T47D (cell line): ENCODE results near the gene TMEM203.
A peak's percentile ranks its signal among the peaks of the same experiment; 100 is the strongest.

ENCODE experiments used
- DNase-seq, 2 experiments: peaks; one replicate each; pipeline versions ENCODE4 v3.0.0 to v3.0.0-alpha.2; 2011 to 2012; ENCODE audit warnings: low read depth in 1 of 2, low spot score in 1 of 2
- JUND ChIP-seq: IDR thresholded peaks from 2 replicates; pipeline ENCODE4 v1.6.1; 2012; ENCODE audit warnings: low read depth
- in situ Hi-C: cut with HindIII; loops from 2 replicates; pipeline ENCODE4 v1.10.0; 2016; ENCODE audit warnings: low sequenced_read_pairs, low pct_unique_long_range_greater_than_20kb

TMEM203 gene

DNA sequence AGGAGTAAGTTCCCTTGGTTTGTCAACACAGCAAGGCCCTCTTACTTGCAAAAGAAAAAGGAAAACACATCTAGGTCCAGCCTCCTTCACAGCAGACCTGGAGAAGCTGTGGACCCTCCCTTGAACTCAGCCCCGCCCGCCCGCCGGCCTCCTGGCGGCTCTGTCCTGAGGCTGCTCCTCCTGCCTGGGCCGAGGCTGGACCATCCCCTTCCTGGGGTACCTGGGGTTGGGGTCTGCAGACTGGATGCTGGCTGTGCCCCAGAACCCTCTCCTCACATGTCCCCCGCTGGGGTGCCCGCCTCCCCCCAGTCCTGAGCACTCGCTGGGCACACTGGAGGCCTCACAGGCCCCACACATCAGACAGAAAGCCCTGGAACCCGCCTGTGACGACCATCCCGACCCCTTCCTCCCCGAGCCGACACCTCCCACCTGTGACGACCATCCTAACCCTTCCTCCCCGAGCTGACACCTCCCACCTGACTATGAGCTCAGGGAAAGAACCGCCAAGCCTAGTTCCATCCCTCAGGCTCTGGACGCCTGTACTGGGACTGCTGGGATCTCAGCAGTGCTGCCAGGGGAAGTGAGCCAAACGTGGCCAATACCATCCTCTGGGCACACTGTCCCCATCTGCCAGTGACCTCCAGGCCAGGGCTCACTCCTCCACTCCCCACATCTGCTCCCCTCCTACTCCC, 26.4 kb downstream of the TMEM203 start:
- no peak for TF ChIP-seq JUND
- DNase-seq, result no peak
- in situ Hi-C loops, result no loop called here

GRCh38 chr9:137178201-137178938, 27.1 kb downstream of the TMEM203 start:
- DNase-seq, result no peak
- no peak for TF ChIP-seq JUND
- in situ Hi-C loops, result no loop called here

DNA sequence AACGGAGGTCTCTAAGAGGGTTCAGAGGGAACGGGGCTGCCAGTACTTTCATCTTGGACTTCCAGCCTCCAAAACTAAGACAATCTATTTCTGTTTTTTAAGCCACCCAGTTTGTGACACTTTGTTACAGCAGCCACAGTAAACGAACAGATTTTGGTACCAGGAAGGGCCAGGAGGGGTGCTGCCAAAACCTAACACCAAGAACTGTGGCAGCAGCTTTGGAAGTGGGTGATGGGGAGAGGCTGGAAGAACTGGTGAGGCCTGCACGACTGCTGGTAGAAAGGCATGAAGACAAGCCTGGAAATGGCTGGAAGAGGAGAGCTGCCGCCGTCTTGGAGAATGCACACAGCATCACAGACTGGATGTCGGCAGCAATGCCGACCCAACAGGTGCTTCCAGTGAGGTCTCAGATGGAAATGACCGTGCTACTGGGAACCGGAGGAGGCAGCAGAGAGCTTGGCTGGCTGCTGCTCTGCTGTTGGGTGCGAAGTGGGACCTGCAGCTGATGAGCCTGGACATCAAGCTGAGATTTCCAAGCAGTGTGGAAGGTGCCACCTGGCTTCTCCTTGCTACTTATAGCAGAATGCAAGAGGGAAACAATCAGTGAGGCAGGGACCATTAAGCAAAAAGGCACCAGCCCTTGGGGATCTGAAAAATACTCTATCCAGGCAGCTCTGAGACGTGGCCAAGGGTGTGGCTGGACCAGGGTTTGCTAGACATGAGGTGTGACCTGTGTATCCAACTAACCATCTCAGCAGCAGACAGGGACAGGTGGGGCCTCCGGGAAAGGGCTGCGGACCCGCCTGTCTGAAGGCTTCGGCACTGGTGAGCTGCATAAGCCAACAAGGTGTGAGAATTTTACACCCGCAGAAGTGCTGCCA, 28.9 kb downstream of the TMEM203 start:
- no peak for TF ChIP-seq JUND
- in situ Hi-C loops, result no loop called here
- peak; percentile 91 to 98 for DNase-seq

- TF ChIP-seq JUND, result no peak
- DNase-seq, result no peak
- in situ Hi-C loops, result no loop called here
Observed at GRCh38 chr9:137175345-137175961, 30.0 kb downstream of the TMEM203 start.

DNA sequence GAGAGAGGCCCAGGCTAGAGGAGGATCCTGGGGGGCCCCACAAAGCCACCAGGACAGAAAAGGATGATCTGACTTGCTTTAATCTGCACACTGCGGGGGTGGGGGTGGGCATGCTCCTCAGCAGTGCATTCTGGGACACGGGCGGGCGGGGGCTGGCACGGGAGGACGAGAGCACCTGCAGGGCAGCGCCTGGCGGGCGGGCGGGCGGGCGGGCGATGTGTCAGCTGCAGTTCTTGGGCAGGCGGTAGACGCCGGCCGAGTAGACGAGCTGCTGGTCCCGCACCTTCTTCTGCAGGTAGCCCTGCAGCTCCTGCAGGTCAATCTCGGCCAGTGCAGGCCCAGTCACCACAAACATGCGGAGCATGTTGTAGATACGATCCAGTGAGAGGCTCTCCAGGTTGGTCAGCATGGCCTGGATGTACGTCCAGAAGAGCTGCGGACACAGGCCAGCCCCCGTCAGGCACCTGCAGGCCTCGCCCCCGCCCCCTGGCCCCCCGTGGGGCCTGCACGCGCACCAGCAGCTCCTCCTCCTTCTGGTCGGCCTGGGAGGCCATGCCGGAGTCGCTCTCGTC, 30.6 kb downstream of the TMEM203 start:
- DNase-seq, result peak in 1 of 2 experiments; percentile 83
- TF ChIP-seq JUND, result no peak

GRCh38 chr9:137173796-137174664, 31.4 kb downstream of the TMEM203 start:
- in situ Hi-C loops, result no loop called here

More for the DNA sequence above, 30.6 kb downstream of the TMEM203 start:
- in situ Hi-C loops, result no loop called here

GRCh38 chr9:137172901-137173795, 32.3 kb downstream of the TMEM203 start:
- no peak for TF ChIP-seq JUND
- in situ Hi-C loops, result no loop called here

More at GRCh38 chr9:137173796-137174664, 31.4 kb downstream of the TMEM203 start:
- DNase-seq, result peak in 1 of 2 experiments; percentile 36
- no peak for TF ChIP-seq JUND

GRCh38 chr9:137171149-137171900, 34.1 kb downstream of the TMEM203 start:
- no peak for TF ChIP-seq JUND
- DNase-seq, result no peak
- in situ Hi-C loops, result no loop called here

More at GRCh38 chr9:137172901-137173795, 32.3 kb downstream of the TMEM203 start:
- DNase-seq, result peak; percentile 96 to 99

GRCh38 chr9:137170486-137171148, 34.8 kb downstream of the TMEM203 start:
- DNase-seq, result no peak
- in situ Hi-C loops, result no loop called here
- no peak for TF ChIP-seq JUND

DNA sequence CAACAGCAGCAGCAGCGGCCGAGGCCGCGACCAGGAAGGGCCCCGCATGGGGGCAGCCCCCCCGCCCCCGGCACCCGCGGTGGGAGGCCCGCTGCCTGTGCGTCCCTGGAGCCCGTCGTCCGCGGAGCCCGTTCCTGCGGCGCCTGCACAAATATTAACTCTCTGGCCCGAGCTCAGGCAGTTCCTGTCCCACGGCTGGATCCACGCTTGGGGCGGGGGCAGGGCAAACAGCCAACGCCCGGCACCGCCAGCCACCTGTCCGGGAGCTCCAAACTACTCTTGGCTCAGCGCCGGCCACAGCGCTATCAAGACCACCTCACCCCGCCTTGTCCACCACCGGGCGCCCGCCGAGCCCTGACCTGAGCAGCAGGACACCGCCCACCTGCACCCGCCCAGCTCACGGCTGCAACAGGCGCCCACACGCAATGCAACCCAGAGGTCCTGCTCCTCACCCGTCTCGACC, 35.5 kb downstream of the TMEM203 start, which contains the start of gene LRRC26:
TSS of gene LRRC26 (minus strand) at position 156 of the 463 bp plus-strand sequence. CDS start at position 48, 108 bp downstream.
- TF ChIP-seq JUND, result no peak
- peak; percentile 78 to 86 for DNase-seq
- in situ Hi-C loops, result no loop called here
